Astrocyte (in vitro differentiated cells and primary cell): Measurements from ENCODE around the gene COPB1. TPM values are rescaled to one million over a fixed set of nuclear protein-coding genes. Genes with fewer than 3 reads are reported as not detected.

Experiments used
- DNase-seq: peaks from one replicate; pipeline ENCODE4 v3.0.0-alpha.2; 2010; ENCODE audit warnings: low read depth
- FAIRE-seq: peaks from 2 replicates; lab custom pipeline; 2011; peaks lifted over from hg19 to GRCh38; lab: Jason Lieb, UNC
- H2AFZ ChIP-seq: 2 replicates; pipeline ENCODE4 v1.6.0; 2012; ENCODE audit warnings: low read depth, low read length, inconsistent platforms
- H3K27ac ChIP-seq: 2 replicates; pipeline ENCODE4 v1.5.1; 2011; ENCODE audit warnings: low read depth, low read length, inconsistent platforms
- H3K27me3 ChIP-seq: 2 replicates; pipeline ENCODE4 v1.6.0; 2011; ENCODE audit warnings: low read length, inconsistent platforms; ENCODE audit not compliant: insufficient read depth
- H3K36me3 ChIP-seq: 2 replicates; pipeline ENCODE4 v1.5.1; 2011; ENCODE audit warnings: low read length, inconsistent platforms; ENCODE audit not compliant: insufficient read depth
- H3K4me1 ChIP-seq: 2 replicates; pipeline ENCODE4 v1.5.1; 2011; ENCODE audit warnings: low read length, inconsistent platforms; ENCODE audit not compliant: insufficient read depth
- H3K4me2 ChIP-seq: 2 replicates; pipeline ENCODE4 v1.6.0; 2012; ENCODE audit warnings: low read length, inconsistent platforms
- H3K4me3 ChIP-seq: 2 replicates; pipeline ENCODE4 v1.5.1; 2011; ENCODE audit warnings: low read depth, mild to moderate bottlenecking, low read length, inconsistent platforms; ENCODE audit not compliant: insufficient read depth
- H3K79me2 ChIP-seq: 2 replicates; pipeline ENCODE4 v1.6.0; 2012; ENCODE audit warnings: mild to moderate bottlenecking, low read length, inconsistent platforms; ENCODE audit not compliant: insufficient read depth
- H3K9ac ChIP-seq: 2 replicates; pipeline ENCODE4 v1.6.0; 2012; ENCODE audit warnings: mild to moderate bottlenecking, low read length, inconsistent platforms
- H3K9me3 ChIP-seq: 2 replicates; pipeline ENCODE4 v1.5.1; 2012; ENCODE audit warnings: low read depth, mild to moderate bottlenecking, low read length, inconsistent platforms; ENCODE audit not compliant: insufficient read depth
- H4K20me1 ChIP-seq: 2 replicates; pipeline ENCODE4 v1.6.0; 2012; ENCODE audit warnings: low read length, inconsistent platforms; ENCODE audit not compliant: insufficient read depth
- H3K27ac Mint-ChIP-seq: one replicate; pipeline ENCODE4 v1.8.0; 2021; ENCODE audit warnings: mild to moderate bottlenecking, mixed read lengths; ENCODE audit not compliant: unreplicated experiment
- H3K27me3 Mint-ChIP-seq: one replicate; pipeline ENCODE4 v1.8.0; 2021; ENCODE audit warnings: low read depth, mixed read lengths; ENCODE audit not compliant: unreplicated experiment
- H3K36me3 Mint-ChIP-seq: one replicate; pipeline ENCODE4 v1.8.0; 2021; ENCODE audit warnings: low read depth, mixed read lengths; ENCODE audit not compliant: unreplicated experiment
- H3K4me1 Mint-ChIP-seq: one replicate; pipeline ENCODE4 v1.8.0; 2021; ENCODE audit warnings: low read depth, mixed read lengths; ENCODE audit not compliant: unreplicated experiment
- H3K4me3 Mint-ChIP-seq: one replicate; pipeline ENCODE4 v1.8.0; 2021; ENCODE audit warnings: mild to moderate bottlenecking, moderate library complexity, mixed read lengths; ENCODE audit not compliant: unreplicated experiment
- H3K9me3 Mint-ChIP-seq: one replicate; pipeline ENCODE4 v1.8.0; 2021; ENCODE audit warnings: mild to moderate bottlenecking, mixed read lengths; ENCODE audit not compliant: unreplicated experiment
- CTCF ChIP-seq: IDR thresholded peaks from 2 replicates; pipeline ENCODE4 v1.5.1; 2011; ENCODE audit warnings: low read depth, mild to moderate bottlenecking, inconsistent platforms, low read length, moderate library complexity; ENCODE audit not compliant: insufficient read depth
- EZH2 ChIP-seq: IDR thresholded peaks from 2 replicates; pipeline ENCODE4 v1.6.1; 2012; ENCODE audit warnings: mild to moderate bottlenecking, low read length, inconsistent platforms; ENCODE audit not compliant: insufficient read depth
- total RNA-seq: library from RNA; stranded (reverse); gene quantifications from 2 replicates; pipeline ENCODE4 v1.2.1, GENCODE V29; 2021

The COPB1 gene
- total RNA-seq, 1 donor from 2014 or later, result 223 TPM

GRCh38 chr11:14519917-14520746, 20.5 kb upstream of the COPB1 start, which contains the start of gene PSMA1:
Gene PSMA1 (minus strand): TSS chr11:14520386. CDS start chr11:14520299, 87 bp downstream.
- FAIRE-seq (no peak), DNase-seq (peak; percentile 93)
- peak within 1 kb of the TSS; percentile 98 for H3K4me2 ChIP-seq
- Mint-ChIP-seq H3K9me3 (no peaks in the 10 kb centered on the region), H3K36me3 (peaks cover 1% of the 10 kb centered on the region), H3K4me1 (peaks cover 8% of the 10 kb centered on the region), H3K4me3 (peak within 1 kb of the TSS; percentile 95), H3K27ac (peak within 1 kb of the TSS; percentile 98), H3K27me3 (no peaks in the 10 kb centered on the region)
- H3K9me3 ChIP-seq, result no peaks in the 10 kb centered on the region
- no peaks in the 10 kb centered on the region for H3K27me3 ChIP-seq
- peak within 1 kb of the TSS; percentile 99 for H2AFZ ChIP-seq
- H3K36me3 ChIP-seq, result peaks cover 16% of the 10 kb centered on the region
- peaks cover 5% of the 10 kb centered on the region for H3K4me1 ChIP-seq
- H4K20me1 ChIP-seq, result peaks cover 13% of the 10 kb centered on the region
- peak within 1 kb of the TSS; percentile 98 for H3K4me3 ChIP-seq
- H3K9ac ChIP-seq, result peak within 1 kb of the TSS; percentile 99
- H3K27ac ChIP-seq, result peak within 1 kb of the TSS; percentile 96
- TF ChIP-seq EZH2, result no peak
- no peak for TF ChIP-seq CTCF
- peaks cover 39% of the 10 kb centered on the region for H3K79me2 ChIP-seq

GRCh38 chr11:14519597-14519916, 19.9 kb upstream of the COPB1 start:
- peaks cover 5% of the 10 kb centered on the region for H3K4me1 ChIP-seq
- peak overlapping the region; percentile 89 for H2AFZ ChIP-seq
- peak overlapping the region; percentile 96 for H3K27ac ChIP-seq
- Mint-ChIP-seq H3K27ac (peak overlapping the region; percentile 98), H3K27me3 (no peaks in the 10 kb centered on the region), H3K36me3 (peaks cover 1% of the 10 kb centered on the region), H3K4me3 (peak overlapping the region; percentile 95), H3K4me1 (peaks cover 8% of the 10 kb centered on the region), H3K9me3 (no peaks in the 10 kb centered on the region)
- peak overlapping the region; percentile 99 for H3K9ac ChIP-seq
- peaks cover 44% of the 10 kb centered on the region for H3K79me2 ChIP-seq
- no peaks in the 10 kb centered on the region for H3K27me3 ChIP-seq
- peaks cover 17% of the 10 kb centered on the region for H4K20me1 ChIP-seq
- DNase-seq, result no peak
- peak overlapping the region; percentile 98 for H3K4me3 ChIP-seq
- H3K36me3 ChIP-seq, result peaks cover 21% of the 10 kb centered on the region
- no peak for FAIRE-seq
- H3K9me3 ChIP-seq, result no peaks in the 10 kb centered on the region
- peak overlapping the region; percentile 98 for H3K4me2 ChIP-seq
- no peak for TF ChIP-seq CTCF
- TF ChIP-seq EZH2, result no peak

- Mint-ChIP-seq H3K4me1 (peaks cover 8% of the 10 kb centered on the region), H3K4me3 (peak overlapping the region; percentile 95), H3K9me3 (no peaks in the 10 kb centered on the region), H3K27ac (peak overlapping the region; percentile 98), H3K36me3 (peaks cover 1% of the 10 kb centered on the region), H3K27me3 (no peaks in the 10 kb centered on the region)
- no peak for FAIRE-seq
- peaks cover 44% of the 10 kb centered on the region for H3K79me2 ChIP-seq
- H2AFZ ChIP-seq, result no peak overlapping the region
- peak overlapping the region; percentile 96 for H3K27ac ChIP-seq
- H4K20me1 ChIP-seq, result peaks cover 17% of the 10 kb centered on the region
- H3K4me1 ChIP-seq, result peaks cover 5% of the 10 kb centered on the region
- no peaks in the 10 kb centered on the region for H3K9me3 ChIP-seq
- no peak for DNase-seq
- no peaks in the 10 kb centered on the region for H3K27me3 ChIP-seq
- peak overlapping the region; percentile 99 for H3K9ac ChIP-seq
- TF ChIP-seq EZH2, result no peak
- TF ChIP-seq CTCF, result no peak
- H3K4me2 ChIP-seq, result peak overlapping the region; percentile 98
- peaks cover 27% of the 10 kb centered on the region for H3K36me3 ChIP-seq
- peak overlapping the region; percentile 98 for H3K4me3 ChIP-seq
These were observed 19.2 kb upstream of the COPB1 start for GRCh38 chr11:14518820-14519219.
